MM.1S (cell line): ENCODE measurements around the gene GFOD1.

ENCODE experiments used
- CTCF ChIP-seq: fragments of 300-600 bp; sonication (generic); IDR thresholded peaks from 2 replicates; pipeline ENCODE4 v1.5.1; 2016; ENCODE audit warnings: antibody characterized with exemption, low read length, mixed read lengths
- EZH2 ChIP-seq: fragments of 300-600 bp; sonication (generic); optimal IDR thresholded peaks from 2 replicates; pipeline ENCODE3; 2017; ENCODE audit warnings: low read depth, mild to moderate bottlenecking, antibody characterized with exemption, low read length, mixed read lengths

- TF ChIP-seq EZH2 = no peak
- no peak for TF ChIP-seq CTCF
These were observed 29.7 kb upstream of the GFOD1 start for GRCh38 chr6:13517116-13517515.
